GM19043 (cell line): ENCODE measurements around the gene DNAJA4.

Source experiments
- ATAC-seq: cut with Tn5 transposase; IDR thresholded peaks from one replicate; pipeline ENCODE4 v1.9.1; 2021; ENCODE audit warnings: low read depth; ENCODE audit not compliant: unreplicated experiment

DNAJA4 gene

GRCh38 chr15:78312957-78313356 is 48.6 kb downstream of the DNAJA4 start:
- ATAC-seq: no peak

GRCh38 chr15:78313383-78313782 is 49.0 kb downstream of the DNAJA4 start:
- no peak for ATAC-seq

- no peak for ATAC-seq
Measured at GRCh38 chr15:78314181-78314581, 49.8 kb downstream of the DNAJA4 start.

GRCh38 chr15:78315686-78316282 is 51.4 kb downstream of the DNAJA4 start:
- no peak for ATAC-seq

- no peak for ATAC-seq
Measured at GRCh38 chr15:78316283-78317083, 52.1 kb downstream of the DNAJA4 start.

- ATAC-seq: no peak
Measured at GRCh38 chr15:78317145-78317836, 52.9 kb downstream of the DNAJA4 start.

GRCh38 chr15:78319588-78319987 is 55.2 kb downstream of the DNAJA4 start:
- no peak for ATAC-seq

- no peak for ATAC-seq
Measured at GRCh38 chr15:78320183-78320582, 55.8 kb downstream of the DNAJA4 start.

GRCh38 chr15:78321041-78321570 is 56.7 kb downstream of the DNAJA4 start:
- no peak for ATAC-seq

- no peak for ATAC-seq
Measured at GRCh38 chr15:78321786-78322185, 57.4 kb downstream of the DNAJA4 start.

GRCh38 chr15:78322243-78322642 is 57.9 kb downstream of the DNAJA4 start:
- ATAC-seq: no peak

GRCh38 chr15:78322724-78323521 is 58.6 kb downstream of the DNAJA4 start:
- ATAC-seq: no peak

- no peak for ATAC-seq
Measured at GRCh38 chr15:78323693-78324092, 59.3 kb downstream of the DNAJA4 start.

GRCh38 chr15:78324144-78324543 is 59.8 kb downstream of the DNAJA4 start:
- no peak for ATAC-seq

- no peak for ATAC-seq
Measured at GRCh38 chr15:78325092-78325843, 60.9 kb downstream of the DNAJA4 start.

- ATAC-seq: no peak
Measured at GRCh38 chr15:78327466-78327865, 63.1 kb downstream of the DNAJA4 start.

- no peak for ATAC-seq
Measured at GRCh38 chr15:78329625-78330024, 65.3 kb downstream of the DNAJA4 start.
